Measurements from ENCODE around the gene MBD3L2.
"Not testable (repeated sequence)": the region's sequence is repeated elsewhere in the genome, so short reads cannot be mapped to it uniquely, and the experiment has no call there.

MBD3L2 gene

DNA sequence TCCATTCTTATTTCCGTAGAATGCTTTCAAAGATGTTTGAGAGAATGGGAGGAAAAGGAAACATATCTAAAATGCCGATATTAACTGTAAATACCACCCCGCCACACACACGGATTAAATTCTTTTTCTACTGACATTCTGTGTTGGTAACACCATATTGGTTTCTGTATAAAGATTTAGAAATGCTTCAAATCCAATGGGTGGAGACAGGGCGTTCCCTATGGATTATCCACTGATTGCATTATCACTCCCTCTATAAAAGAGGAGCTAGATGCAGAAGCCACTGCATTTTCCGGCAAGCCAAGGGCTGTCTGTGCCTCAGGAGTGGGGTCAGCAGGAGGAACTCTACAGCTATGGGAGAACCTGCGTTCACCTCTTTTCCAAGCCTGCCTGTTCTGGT lies at the start of gene MBD3L2:
Gene MBD3L2 (plus strand): TSS at position 301 of the 400 bp plus-strand sequence. CDS start 53 bp downstream, at position 354.
- not testable (repeated sequence) for DNase-seq

GRCh38 chr19:6999933-7000332 lies 49.2 kb upstream of the MBD3L2 start:
- DNase-seq: no peak

DNA sequence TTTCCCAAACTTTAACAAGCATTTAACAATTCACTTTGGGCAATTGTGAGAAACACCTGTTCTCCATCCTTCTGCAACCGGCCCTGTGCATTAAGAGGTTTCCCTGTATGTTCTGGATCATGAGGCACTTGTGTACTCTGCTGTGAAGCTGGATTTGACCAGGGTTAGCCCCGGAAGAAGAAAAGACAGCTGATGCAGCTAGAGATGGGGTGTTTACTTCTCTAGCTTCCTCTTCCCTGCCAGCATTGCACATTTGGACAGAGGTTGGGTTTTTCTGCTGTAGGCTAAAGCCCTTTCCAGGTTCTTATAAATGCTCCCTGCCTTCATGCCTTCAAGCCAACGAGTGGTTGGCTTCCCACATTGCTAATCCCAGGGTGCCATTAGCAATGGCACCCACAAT lies 48.8 kb upstream of the MBD3L2 start:
- DNase-seq: no peak

GRCh38 chr19:7000816-7001215 lies 48.3 kb upstream of the MBD3L2 start:
- no peak for DNase-seq

DNA sequence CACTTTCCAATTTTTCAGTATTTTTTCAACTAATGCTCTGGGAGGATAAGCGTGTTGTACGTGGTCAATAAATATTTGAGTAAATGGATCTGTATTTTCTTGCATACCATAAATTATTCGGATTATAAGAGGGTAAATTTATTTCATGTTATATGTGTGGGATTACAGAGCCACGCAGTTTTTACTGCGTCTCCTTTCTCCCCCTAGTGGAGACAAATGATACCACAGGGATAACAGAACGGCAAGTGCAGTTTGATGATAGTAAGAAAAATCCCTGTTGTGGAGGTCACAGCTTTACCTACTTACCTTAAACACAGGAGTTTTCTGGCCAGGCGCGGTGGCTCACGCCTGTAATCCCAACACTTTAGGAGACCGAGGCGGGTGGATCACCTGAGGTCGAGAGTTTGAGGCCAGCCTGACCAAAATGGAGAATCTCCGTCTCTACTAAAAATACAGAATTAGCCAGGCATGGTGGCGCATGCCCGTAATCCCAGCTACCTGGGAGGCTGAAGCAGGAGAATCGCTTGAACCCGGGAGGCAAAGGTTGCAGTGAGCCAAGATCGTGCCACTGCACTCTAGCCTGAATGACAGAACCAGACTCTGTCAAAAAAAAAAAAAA lies 44.7 kb upstream of the MBD3L2 start:
- no peak for DNase-seq

DNA sequence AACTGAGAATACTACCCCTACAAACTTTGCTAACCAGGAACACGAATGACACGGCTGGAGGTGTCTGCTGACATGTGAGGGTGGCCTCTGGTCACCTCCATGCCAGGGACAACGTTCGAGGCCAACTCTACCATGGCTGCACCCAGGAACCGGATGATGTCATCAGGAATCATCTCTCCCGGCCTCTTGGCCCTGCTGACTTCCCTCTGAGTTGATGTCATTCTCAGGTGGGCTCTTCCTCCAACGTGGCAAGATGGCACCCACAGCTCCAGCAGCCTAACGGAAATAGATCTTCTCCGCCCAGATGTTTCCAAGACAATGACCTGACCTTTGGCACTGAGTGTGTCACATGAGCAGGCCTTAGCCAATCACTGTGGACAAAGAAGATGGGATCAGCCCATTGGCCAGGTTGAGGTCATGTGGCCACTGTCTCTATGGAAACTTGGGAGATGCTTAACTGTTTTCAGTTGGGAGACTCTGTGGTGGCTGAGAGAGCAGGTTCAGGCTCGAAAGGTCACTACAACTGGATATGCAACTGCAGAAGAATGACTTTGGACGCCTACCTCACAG lies 42.9 kb upstream of the MBD3L2 start:
- no peak for DNase-seq

DNA sequence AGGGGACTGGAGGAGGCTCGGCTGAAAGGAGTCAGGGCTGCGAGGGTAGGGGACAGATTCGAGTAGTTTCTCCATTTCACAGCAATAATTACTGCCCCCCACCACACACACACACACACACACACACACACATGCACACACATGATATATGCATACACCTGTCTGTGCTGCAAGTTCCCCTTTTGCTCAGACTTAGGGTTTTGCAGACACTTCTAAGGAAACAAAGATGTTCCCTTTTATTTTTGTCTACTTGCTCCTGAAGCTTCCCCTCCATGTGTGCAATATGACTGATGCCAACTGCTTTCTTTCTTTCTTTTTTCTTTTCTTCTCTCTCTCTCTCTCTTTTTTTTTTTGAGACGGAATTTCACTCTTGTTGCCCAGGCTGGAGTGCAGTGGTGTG lies 41.3 kb upstream of the MBD3L2 start:
- no peak for DNase-seq

GRCh38 chr19:7010722-7011593 lies 38.2 kb upstream of the MBD3L2 start:
- no peak for DNase-seq

GRCh38 chr19:7013678-7014077 lies 35.4 kb upstream of the MBD3L2 start:
- DNase-seq: no peak

DNA sequence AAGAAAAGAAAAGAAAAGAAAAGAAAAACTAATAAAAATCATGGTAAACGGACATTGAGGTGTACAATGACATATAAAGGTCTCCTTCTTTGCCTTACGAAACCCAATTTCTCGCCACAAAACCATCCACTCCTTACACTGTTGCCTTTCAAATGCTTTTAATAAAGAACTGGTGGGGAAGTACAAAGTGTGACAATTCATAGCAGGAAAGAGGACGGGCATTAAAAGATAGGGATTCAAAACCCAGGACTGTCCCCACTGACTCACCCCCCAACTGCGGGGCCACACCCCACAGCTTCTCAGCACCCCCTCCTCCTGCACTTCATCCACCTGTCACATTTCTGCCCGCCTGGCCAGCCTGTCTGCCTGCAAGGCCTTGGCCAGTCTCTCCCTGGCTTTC lies 30.3 kb upstream of the MBD3L2 start:
- DNase-seq: no peak

GRCh38 chr19:7021331-7021730 lies 27.8 kb upstream of the MBD3L2 start, which contains the start of gene MBD3L2B:
Gene MBD3L2B, minus strand, starts transcription at chr19:7021431. Its CDS starts 34 bp downstream, at chr19:7021397.
- not testable (repeated sequence) for DNase-seq

GRCh38 chr19:7028790-7029189 lies 20.3 kb upstream of the MBD3L2 start:
- DNase-seq: not testable (repeated sequence)

- not testable (repeated sequence) for DNase-seq
Measured at GRCh38 chr19:7030278-7030677, 18.8 kb upstream of the MBD3L2 start, which contains the start of gene MBD3L5. Gene MBD3L5, plus strand, starts transcription at chr19:7030578. Its CDS starts 34 bp downstream, at chr19:7030612.

DNA sequence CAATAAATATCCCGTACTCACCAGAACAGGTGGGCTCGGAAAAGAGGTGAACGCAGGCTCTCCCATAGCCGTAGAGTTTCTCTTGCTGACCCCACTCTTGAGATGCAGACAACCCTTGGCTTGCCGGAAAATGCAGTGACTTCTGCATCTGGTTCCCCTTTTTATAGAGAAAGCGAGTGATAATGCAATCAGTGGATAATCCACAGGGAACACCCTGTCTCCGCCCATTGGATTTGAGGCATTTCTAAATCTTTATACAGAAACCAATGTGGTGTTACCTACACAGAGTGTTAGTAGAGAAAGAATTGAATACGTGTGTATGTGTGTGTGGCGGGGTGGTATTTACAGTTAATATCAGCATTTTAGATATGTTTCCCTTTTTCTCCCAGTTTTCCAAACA lies 9.0 kb upstream of the MBD3L2 start, which contains the start of gene MBD3L4:
Gene MBD3L4 (minus strand): TSS at position 101 of the 400 bp plus-strand sequence. CDS start 35 bp downstream, at position 66.
- not testable (repeated sequence) for DNase-seq

DNA sequence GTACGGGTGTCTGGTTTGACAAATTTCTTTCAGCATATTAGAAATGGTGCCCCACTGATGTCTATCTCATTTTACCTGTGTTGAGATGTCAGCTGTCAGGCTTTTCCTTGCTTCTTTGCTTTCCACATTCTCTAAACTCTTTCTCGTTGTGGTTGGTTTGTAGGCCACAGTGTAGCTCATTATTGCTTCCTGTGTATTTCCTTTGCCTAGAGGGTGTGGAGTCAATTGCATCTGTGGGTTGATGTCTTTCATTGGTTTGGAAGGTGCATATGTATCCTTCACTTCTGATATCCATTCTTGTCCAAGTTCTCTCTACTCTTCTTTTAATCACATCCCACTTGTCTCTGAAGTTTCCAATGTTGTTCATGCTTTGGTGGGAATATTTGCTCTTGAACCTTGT lies 7.6 kb upstream of the MBD3L2 start:
- not testable (repeated sequence) for DNase-seq

GRCh38 chr19:7051421-7051820 lies 2.3 kb downstream of the MBD3L2 start:
- not testable (repeated sequence) for DNase-seq

DNA sequence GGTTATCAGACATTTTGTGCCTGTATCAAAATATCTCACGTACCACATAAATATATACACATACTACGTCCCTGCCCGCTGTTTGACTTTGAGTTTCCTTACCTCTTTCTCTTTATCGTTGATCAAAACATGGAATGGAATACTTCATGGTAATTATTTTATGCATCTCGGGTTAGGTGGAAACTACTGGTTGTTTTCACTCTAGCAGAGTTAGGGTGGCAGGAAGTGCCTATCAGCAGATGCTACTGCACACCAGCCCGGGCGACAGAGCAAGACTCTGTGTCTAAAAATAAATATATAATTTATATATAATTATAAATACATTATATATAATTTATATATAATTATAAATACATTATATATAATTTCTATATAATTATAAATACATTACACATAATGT lies 3.8 kb downstream of the MBD3L2 start:
- not testable (repeated sequence) for DNase-seq

- not testable (repeated sequence) for DNase-seq
Measured at GRCh38 chr19:7054635-7055368, 5.7 kb downstream of the MBD3L2 start.

- DNase-seq: not testable (repeated sequence)
Measured at GRCh38 chr19:7055679-7056078, 6.6 kb downstream of the MBD3L2 start.

- DNase-seq: not testable (repeated sequence)
Measured at GRCh38 chr19:7056371-7056770, 7.2 kb downstream of the MBD3L2 start.

DNA sequence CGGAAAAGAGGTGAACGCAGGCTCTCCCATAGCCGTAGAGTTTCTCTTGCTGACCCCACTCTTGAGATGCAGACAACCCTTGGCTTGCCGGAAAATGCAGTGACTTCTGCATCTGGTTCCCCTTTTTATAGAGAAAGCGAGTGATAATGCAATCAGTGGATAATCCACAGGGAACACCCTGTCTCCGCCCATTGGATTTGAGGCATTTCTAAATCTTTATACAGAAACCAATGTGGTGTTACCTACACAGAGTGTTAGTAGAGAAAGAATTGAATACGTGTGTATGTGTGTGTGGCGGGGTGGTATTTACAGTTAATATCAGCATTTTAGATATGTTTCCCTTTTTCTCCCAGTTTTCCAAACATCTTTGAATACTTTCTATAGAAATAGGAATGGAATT lies 9.5 kb downstream of the MBD3L2 start, which contains the start of gene MBD3L3:
Gene MBD3L3 (minus strand): TSS at position 101 of the 400 bp plus-strand sequence. CDS start 71 bp downstream, at position 30.
- not testable (repeated sequence) for DNase-seq

DNA sequence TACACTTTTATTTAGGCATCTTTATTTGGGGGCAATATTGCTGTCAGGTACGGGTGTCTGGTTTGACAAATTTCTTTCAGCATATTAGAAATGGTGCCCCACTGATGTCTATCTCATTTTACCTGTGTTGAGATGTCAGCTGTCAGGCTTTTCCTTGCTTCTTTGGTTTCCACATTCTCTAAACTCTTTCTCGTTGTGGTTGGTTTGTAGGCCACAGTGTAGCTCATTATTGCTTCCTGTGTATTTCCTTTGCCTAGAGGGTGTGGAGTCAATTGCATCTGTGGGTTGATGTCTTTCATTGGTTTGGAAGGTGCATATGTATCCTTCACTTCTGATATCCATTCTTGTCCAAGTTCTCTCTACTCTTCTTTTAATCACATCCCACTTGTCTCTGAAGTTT lies 10.9 kb downstream of the MBD3L2 start:
- not testable (repeated sequence) for DNase-seq

Measured in activated CD4-positive, alpha-beta T cell treated with anti-CD3 and anti-CD28 coated beads for 1 hour (primary cell).